Measurements from ENCODE around the gene TEX9. TPM values are rescaled to one million over a fixed set of nuclear protein-coding genes. Genes with fewer than 3 reads are reported as not detected.

TEX9 gene
- total RNA-seq, 4 donors from 2014 or later: 4.2 to 9.2 (median 5.2) TPM

DNA sequence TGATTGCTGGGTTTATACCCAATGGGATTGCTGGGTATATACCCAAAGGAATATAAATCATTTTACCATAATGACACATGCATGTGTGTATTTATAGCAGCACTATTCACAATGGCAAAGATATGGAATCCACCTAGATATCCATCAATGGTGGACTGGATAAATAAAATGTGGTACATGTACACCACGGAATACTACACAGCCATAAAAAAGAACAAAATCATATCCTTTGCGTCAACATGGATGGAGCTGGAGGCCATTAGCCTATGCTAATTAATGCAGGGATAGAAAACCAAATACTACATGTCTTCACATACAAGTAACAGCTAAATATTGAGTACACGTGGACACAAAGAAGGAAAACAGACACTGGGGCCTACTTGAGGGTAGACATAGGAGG lies 77.1 kb downstream of the TEX9 start:
- TF ChIP-seq EP300 (IDR thresholded peaks at IDR 0.05): no peak
- no peak for TF ChIP-seq POLR2A (IDR thresholded peaks at IDR 0.05)
- no peak for TF ChIP-seq POLR2AphosphoS5 (IDR thresholded peaks at IDR 0.05)
- TF ChIP-seq, protein P1, sequence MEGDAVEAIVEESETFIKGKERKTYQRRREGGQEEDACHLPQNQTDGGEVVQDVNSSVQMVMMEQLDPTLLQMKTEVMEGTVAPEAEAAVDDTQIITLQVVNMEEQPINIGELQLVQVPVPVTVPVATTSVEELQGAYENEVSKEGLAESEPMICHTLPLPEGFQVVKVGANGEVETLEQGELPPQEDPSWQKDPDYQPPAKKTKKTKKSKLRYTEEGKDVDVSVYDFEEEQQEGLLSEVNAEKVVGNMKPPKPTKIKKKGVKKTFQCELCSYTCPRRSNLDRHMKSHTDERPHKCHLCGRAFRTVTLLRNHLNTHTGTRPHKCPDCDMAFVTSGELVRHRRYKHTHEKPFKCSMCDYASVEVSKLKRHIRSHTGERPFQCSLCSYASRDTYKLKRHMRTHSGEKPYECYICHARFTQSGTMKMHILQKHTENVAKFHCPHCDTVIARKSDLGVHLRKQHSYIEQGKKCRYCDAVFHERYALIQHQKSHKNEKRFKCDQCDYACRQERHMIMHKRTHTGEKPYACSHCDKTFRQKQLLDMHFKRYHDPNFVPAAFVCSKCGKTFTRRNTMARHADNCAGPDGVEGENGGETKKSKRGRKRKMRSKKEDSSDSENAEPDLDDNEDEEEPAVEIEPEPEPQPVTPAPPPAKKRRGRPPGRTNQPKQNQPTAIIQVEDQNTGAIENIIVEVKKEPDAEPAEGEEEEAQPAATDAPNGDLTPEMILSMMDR (IDR thresholded peaks at IDR 0.05): no peak
- ATAC-seq: no peak
- Histone ChIP-seq H3K27me3 (no peaks in the 10 kb centered on the region), H3K4me1 (no peaks in the 10 kb centered on the region), H3K27ac (no peak overlapping the region), H3K36me3 (peaks cover 0 to 10% of the 10 kb centered on the region in 2 donors), H3K4me3 (no peak overlapping the region), H3K9me3 (no peaks in the 10 kb centered on the region)
- 96 to 98% methylated on average over 3 of the region's 3 CpGs for WGBS, 2 donors (ENCODE audit: low coverage in 1 of 2)

GRCh38 chr15:56445746-56446145 lies 80.5 kb downstream of the TEX9 start:
- 92% methylated on average over 5 of the region's 5 CpGs for WGBS, 2 donors (ENCODE audit: low coverage in 1 of 2)
- no peak overlapping the region for H3K27ac ChIP-seq
- H3K27me3 ChIP-seq: no peaks in the 10 kb centered on the region
- peaks cover 0 to 10% of the 10 kb centered on the region in 2 donors for H3K36me3 ChIP-seq
- no peaks in the 10 kb centered on the region for H3K9me3 ChIP-seq
- TF ChIP-seq, protein P1 (IDR thresholded peaks at IDR 0.05): no peak
- TF ChIP-seq POLR2AphosphoS5 (IDR thresholded peaks at IDR 0.05) (no peak), POLR2A (IDR thresholded peaks at IDR 0.05) (no peak)
- ATAC-seq: no peak
- H3K4me1 ChIP-seq: no peaks in the 10 kb centered on the region
- no peak overlapping the region for H3K4me3 ChIP-seq

GRCh38 chr15:56454836-56455235 lies 89.6 kb downstream of the TEX9 start:
- no peak overlapping the region for H3K4me3 ChIP-seq
- 76 to 100% methylated on average over 1 of the region's 1 CpG for WGBS, 2 donors (ENCODE audit: low coverage in 1 of 2)
- TF ChIP-seq POLR2A (IDR thresholded peaks at IDR 0.05): no peak
- TF ChIP-seq, protein P1 (IDR thresholded peaks at IDR 0.05): no peak
- TF ChIP-seq EP300 (IDR thresholded peaks at IDR 0.05): no peak
- TF ChIP-seq POLR2AphosphoS5 (IDR thresholded peaks at IDR 0.05): no peak
- no peaks in the 10 kb centered on the region for H3K27me3 ChIP-seq
- no peaks in the 10 kb centered on the region for H3K4me1 ChIP-seq
- H3K9me3 ChIP-seq: no peaks in the 10 kb centered on the region
- H3K36me3 ChIP-seq: no peaks in the 10 kb centered on the region
- ATAC-seq: no peak
- H3K27ac ChIP-seq: no peak overlapping the region

DNA sequence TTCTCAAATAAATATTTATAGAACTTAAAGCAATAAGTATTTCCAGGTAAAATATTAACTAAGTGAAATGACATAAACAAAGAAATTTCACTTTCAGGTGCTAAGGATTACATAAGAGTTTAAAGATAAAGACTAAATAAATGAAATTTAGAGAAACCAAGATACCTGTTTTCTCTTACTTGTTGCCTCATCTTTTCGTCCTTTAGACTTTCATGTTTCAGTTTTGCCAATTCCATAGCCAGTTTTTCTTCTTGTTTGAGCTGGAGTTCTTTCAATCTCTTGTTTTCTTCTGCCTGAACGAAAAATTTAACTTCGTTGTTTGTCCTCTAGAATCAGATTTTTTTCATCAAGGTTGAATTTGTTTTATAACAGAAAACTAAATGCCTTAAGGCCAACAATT lies 91.0 kb downstream of the TEX9 start:
- Histone ChIP-seq H3K36me3 (no peaks in the 10 kb centered on the region), H3K4me1 (no peaks in the 10 kb centered on the region), H3K9me3 (no peaks in the 10 kb centered on the region), H3K4me3 (no peak overlapping the region), H3K27ac (no peak overlapping the region), H3K27me3 (no peaks in the 10 kb centered on the region)
- no peak for ATAC-seq
- TF ChIP-seq POLR2A (IDR thresholded peaks at IDR 0.05): no peak
- no peak for TF ChIP-seq POLR2AphosphoS5 (IDR thresholded peaks at IDR 0.05)
- TF ChIP-seq, protein P1 (IDR thresholded peaks at IDR 0.05): no peak
- TF ChIP-seq EP300 (IDR thresholded peaks at IDR 0.05): no peak
- 77 to 81% methylated on average over 3 of the region's 3 CpGs for WGBS, 2 donors (ENCODE audit: low coverage in 1 of 2)

DNA sequence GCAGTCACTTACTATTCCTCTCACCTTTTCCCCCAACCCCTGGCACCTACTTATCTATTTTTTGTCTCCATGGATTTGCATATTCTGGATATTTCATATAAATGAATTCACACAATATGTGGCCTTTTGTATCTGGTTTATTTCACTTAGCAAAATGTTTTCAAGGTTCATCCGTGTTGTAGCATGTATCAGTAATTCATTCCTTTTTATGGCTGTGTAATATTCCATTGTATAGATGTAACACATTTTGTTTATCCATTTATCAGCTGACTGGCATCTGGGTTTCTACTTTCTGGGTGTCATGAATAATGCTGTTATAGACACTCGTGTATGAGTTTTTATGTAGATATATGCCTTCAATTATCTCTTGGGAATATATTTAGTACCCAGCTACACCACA lies 93.9 kb downstream of the TEX9 start:
- Histone ChIP-seq H3K36me3 (no peaks in the 10 kb centered on the region), H3K27ac (no peak overlapping the region), H3K4me1 (peaks cover 0 to 1% (median 0%) of the 10 kb centered on the region in 3 donors), H3K27me3 (no peaks in the 10 kb centered on the region), H3K9me3 (no peaks in the 10 kb centered on the region), H3K4me3 (no peak overlapping the region)
- TF ChIP-seq, protein P1 (IDR thresholded peaks at IDR 0.05): no peak
- TF ChIP-seq POLR2A (IDR thresholded peaks at IDR 0.05) (no peak), EP300 (IDR thresholded peaks at IDR 0.05) (no peak), POLR2AphosphoS5 (IDR thresholded peaks at IDR 0.05) (no peak)
- WGBS, 2 donors (ENCODE audit: low coverage in 1 of 2): 80 to 83% methylated on average over 2 of the region's 2 CpGs
- ATAC-seq: no peak

Measured in gastroesophageal sphincter (tissue), 4 donors.